GM12874 (cell line): ENCODE data around the gene PRKAR2A.

Source experiments
- TF ChIP-seq, protein P1 (sequence below): IDR thresholded peaks from 2 replicates; pipeline ENCODE4 v1.5.1; 2011; ENCODE audit warnings: low read depth, mild to moderate bottlenecking, control low read depth, low read length, moderate library complexity; ENCODE audit not compliant: insufficient read depth

PRKAR2A gene

GRCh38 chr3:48738926-48739616 is 108.6 kb downstream of the PRKAR2A start:
- TF ChIP-seq, protein P1, sequence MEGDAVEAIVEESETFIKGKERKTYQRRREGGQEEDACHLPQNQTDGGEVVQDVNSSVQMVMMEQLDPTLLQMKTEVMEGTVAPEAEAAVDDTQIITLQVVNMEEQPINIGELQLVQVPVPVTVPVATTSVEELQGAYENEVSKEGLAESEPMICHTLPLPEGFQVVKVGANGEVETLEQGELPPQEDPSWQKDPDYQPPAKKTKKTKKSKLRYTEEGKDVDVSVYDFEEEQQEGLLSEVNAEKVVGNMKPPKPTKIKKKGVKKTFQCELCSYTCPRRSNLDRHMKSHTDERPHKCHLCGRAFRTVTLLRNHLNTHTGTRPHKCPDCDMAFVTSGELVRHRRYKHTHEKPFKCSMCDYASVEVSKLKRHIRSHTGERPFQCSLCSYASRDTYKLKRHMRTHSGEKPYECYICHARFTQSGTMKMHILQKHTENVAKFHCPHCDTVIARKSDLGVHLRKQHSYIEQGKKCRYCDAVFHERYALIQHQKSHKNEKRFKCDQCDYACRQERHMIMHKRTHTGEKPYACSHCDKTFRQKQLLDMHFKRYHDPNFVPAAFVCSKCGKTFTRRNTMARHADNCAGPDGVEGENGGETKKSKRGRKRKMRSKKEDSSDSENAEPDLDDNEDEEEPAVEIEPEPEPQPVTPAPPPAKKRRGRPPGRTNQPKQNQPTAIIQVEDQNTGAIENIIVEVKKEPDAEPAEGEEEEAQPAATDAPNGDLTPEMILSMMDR = no peak

DNA sequence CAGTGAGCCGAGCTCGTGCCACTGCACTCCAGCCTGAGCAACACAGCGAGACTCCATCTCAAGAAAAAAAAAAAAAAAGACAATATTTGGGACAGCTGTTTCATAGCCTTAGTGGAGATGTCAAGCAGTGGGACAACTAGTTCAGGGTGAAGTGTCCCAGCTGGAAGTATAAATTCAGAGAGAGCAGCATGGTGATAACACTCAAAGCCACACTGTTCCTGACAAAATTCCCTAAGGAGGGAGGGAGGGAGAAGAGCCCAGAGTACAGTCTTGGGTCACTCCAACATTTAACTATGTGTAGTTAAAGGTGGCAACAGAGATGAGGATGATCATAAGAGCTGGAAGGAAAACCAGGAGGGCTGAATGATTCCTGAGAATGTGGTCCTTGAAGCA is 109.5 kb downstream of the PRKAR2A start:
- TF ChIP-seq, protein P1 = no peak

DNA sequence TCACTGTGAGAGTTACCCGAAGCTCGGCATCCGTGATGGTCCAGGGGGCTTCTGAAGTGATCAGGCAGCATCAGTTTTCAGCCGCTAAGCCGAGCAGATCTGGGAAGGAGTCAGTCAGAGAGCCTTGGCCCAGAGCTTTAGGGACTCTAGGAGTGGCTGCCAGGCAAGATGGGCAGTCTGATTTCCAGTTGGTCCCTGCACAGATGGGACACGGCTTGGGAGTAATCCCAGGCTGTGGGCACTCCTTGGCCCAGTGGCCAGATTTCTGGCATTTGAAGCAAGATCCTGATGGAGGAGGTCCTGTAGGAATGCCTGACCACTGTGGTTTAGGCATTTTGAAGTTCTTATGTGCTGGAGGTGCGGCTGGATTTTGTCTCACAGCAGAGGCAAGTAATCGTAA is 120.2 kb downstream of the PRKAR2A start:
- TF ChIP-seq, protein P1 = no peak

GRCh38 chr3:48723725-48724124 is 123.9 kb downstream of the PRKAR2A start:
- TF ChIP-seq, protein P1 = no peak

DNA sequence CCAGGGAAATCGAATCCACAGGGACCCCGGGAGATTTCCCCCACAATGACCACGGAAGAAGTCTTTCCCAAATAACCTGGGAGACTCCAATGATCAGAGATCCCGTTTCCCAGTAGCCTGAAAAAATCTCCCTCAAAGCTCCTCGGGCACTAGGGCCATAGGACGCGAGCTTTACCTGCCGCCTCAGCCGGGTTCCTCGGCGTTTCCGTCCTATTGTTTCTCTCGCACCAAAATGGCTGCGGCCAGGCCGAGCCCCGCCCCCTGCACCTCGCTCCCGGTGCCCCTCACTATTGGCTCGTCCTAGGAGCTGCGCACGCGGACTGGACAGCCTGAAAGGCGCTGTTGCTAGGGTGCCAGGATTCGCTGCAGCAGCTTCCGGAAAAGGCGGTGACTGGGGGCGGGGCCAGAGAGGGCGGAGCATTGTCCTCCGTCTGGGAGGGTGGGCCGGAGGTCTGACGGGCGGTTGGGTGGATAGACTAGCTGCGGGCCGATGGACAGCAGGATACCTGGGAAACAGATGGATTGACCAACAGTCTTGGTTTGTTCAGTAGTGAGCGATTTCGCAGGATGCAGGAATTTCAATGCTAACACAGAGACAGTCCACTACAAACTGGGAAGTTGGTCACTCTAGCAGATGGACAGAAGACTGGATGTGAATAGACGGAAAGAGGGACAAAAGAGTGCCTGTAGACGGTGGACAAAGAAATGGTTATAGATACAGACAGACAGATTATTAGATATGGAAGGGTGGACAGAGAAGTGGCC is 130.5 kb downstream of the PRKAR2A start, which contains the start of gene IP6K2:
Gene IP6K2 (minus strand): TSS at position 240 of the 765 bp plus-strand sequence. CDS start 21,930 bp downstream, outside the sequence.
- TF ChIP-seq, protein P1 = no peak

DNA sequence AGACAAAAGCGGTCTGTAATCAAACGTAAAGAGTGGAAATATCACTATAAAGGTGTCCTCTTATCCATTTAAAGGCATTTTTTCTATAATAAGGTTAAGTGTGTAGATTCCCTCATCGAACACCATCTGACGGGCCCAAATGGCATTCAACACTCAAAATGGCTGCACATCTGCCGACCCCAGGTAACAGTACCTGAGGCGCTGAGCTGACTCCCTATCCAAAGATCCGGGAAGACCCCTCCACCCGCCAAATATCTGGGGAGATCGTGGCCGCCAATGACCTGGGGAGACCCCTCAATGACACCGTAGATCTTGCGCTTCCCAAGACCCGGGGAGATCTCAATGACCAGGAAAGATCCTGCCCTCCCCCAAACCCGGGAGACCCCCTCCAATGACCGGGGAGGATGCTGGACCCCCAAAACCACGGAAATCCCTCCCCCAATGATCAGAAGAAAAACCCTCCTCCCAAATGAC is 131.1 kb downstream of the PRKAR2A start:
- TF ChIP-seq, protein P1 = no peak

- TF ChIP-seq, protein P1 = no peak
These were observed 132.4 kb downstream of the PRKAR2A start for GRCh38 chr3:48715174-48715800.
